ENCODE results near the gene TSPAN31.

TSPAN31 gene

DNA sequence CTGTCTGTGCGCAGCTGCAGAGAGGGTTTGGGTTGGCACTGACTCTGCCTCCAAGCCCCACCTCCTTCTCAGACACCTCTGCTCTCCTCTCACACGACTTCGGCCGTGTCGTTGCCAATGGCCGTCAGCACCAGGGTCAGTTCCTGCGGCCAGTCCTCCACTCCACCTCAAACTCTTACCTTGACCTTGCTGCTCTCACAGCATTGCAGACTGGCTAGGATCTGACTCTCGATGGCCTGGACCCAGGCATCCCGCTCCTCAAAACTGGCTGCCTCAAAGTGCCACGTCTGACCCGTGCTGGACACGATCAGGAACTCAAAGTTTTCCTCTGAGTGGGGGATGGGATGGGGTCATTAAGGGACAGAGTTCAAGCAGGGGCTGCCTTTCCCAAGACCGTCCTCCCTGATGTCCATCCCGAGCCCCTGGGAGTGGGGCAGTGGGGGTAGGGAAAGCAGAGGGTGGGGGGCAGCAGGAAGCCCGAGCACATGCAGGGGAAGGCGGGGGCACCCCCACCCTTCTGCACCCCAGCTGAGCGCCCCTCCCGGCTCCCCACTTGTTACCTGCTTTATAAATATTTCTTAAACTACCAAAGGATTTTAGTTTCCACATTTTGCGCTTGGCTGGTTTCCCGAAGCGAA is 17.0 kb upstream of the TSPAN31 start:
- Histone ChIP-seq H3K27ac (no peak overlapping the region), H3K4me3 (no peak overlapping the region), H3K27me3 (peaks cover 0 to 41% of the 10 kb centered on the region in 2 donors), H3K9me3 (no peaks in the 10 kb centered on the region), H3K4me1 (peaks cover 0 to 19% (median 15%) of the 10 kb centered on the region in 4 donors), H3K36me3 (no peaks in the 10 kb centered on the region)
- intact Hi-C loops (cut with DNase I; ENCODE audit: low total_unique reads): loop anchor here (10.0 kb wide), 1 partner anchor 177 kb away; no protein-coding TSS in a partner anchor
- TF ChIP-seq, protein P1, sequence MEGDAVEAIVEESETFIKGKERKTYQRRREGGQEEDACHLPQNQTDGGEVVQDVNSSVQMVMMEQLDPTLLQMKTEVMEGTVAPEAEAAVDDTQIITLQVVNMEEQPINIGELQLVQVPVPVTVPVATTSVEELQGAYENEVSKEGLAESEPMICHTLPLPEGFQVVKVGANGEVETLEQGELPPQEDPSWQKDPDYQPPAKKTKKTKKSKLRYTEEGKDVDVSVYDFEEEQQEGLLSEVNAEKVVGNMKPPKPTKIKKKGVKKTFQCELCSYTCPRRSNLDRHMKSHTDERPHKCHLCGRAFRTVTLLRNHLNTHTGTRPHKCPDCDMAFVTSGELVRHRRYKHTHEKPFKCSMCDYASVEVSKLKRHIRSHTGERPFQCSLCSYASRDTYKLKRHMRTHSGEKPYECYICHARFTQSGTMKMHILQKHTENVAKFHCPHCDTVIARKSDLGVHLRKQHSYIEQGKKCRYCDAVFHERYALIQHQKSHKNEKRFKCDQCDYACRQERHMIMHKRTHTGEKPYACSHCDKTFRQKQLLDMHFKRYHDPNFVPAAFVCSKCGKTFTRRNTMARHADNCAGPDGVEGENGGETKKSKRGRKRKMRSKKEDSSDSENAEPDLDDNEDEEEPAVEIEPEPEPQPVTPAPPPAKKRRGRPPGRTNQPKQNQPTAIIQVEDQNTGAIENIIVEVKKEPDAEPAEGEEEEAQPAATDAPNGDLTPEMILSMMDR (IDR thresholded peaks at IDR 0.05): no peak
- DNase-seq: no peak

DNA sequence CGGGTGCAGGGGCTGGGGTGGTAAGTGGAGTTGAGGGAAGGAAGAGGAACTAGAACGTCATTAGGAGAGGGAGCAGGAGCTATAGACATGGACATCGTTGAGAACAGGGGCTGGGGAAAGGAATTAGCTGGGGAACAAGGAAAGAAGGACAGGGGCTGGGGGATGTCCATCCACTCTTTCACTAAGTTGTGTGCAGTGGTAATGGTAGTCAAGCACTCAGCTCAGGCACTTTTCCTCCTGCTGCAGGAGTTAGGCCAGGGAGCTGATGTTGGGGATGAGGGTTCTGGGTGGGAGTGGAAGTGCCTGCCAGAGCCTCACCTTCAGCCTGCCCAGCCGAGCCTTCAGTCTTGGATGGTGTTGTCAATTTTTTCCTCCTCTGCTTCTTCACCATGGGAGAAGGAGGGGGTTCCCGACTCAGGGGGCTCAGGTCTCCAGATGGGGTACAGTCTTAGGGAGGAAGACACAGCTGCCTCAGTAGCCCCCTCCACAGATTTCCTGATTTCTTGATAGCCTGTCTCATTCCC is 15.5 kb upstream of the TSPAN31 start:
- intact Hi-C loops (cut with DNase I; ENCODE audit: low total_unique reads): loop anchor here (10.0 kb wide), 1 partner anchor 175 kb away; no protein-coding TSS in a partner anchor
- peaks cover 0 to 53% of the 10 kb centered on the region in 2 donors for H3K27me3 ChIP-seq

DNA sequence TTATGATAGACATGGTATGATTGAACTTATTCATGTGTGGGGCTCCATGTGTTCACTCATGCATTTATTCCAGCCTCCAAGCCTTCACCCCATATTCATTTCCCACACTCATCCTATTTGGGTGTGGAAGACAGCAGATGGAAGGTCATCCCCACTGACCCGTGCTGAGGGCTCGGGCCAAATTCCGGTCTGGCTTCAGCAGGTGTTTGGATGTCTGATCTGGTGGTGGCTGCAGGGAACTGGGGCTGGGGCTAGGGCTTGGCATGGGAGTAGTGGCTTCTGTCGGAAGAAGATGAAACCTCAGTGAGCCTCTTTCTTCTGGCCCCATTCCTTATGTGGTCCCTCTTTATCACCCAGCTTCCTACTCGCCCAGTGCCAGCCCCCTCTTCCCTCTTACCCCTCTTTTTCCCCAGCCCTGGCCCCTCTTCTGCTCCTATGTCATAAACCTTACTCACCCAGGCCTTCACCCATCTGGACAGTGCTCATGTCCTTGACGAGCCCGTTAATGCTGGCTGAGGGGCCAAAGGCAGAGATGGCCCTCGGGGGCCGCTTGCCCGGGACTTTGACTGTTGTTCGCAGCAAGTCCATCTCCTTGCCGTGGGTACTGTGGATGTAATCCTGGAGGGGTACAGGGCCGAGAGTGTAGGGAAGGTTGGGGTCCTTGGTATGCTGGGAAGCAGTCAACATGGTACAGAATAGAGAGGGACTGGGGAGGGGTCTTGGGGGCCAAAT is 14.3 kb upstream of the TSPAN31 start:
- TF ChIP-seq, protein P1 (IDR thresholded peaks at IDR 0.05): no peak
- no peak overlapping the region for H3K27ac ChIP-seq
- no peak for DNase-seq
- peaks cover 0 to 22% (median 15%) of the 10 kb centered on the region in 4 donors for H3K4me1 ChIP-seq
- H3K9me3 ChIP-seq: no peaks in the 10 kb centered on the region
- no peaks in the 10 kb centered on the region for H3K36me3 ChIP-seq
- intact Hi-C loops (cut with DNase I; ENCODE audit: low total_unique reads): no loop called here
- H3K27me3 ChIP-seq: peaks cover 0 to 55% of the 10 kb centered on the region in 2 donors
- no peak overlapping the region for H3K4me3 ChIP-seq

More for the DNA sequence above, 15.5 kb upstream of the TSPAN31 start:
- Histone ChIP-seq H3K4me1 (peaks cover 0 to 19% (median 15%) of the 10 kb centered on the region in 4 donors), H3K36me3 (no peaks in the 10 kb centered on the region), H3K4me3 (no peak overlapping the region), H3K27ac (no peak overlapping the region), H3K9me3 (no peaks in the 10 kb centered on the region)
- no peak for DNase-seq
- TF ChIP-seq, protein P1 (IDR thresholded peaks at IDR 0.05): no peak

DNA sequence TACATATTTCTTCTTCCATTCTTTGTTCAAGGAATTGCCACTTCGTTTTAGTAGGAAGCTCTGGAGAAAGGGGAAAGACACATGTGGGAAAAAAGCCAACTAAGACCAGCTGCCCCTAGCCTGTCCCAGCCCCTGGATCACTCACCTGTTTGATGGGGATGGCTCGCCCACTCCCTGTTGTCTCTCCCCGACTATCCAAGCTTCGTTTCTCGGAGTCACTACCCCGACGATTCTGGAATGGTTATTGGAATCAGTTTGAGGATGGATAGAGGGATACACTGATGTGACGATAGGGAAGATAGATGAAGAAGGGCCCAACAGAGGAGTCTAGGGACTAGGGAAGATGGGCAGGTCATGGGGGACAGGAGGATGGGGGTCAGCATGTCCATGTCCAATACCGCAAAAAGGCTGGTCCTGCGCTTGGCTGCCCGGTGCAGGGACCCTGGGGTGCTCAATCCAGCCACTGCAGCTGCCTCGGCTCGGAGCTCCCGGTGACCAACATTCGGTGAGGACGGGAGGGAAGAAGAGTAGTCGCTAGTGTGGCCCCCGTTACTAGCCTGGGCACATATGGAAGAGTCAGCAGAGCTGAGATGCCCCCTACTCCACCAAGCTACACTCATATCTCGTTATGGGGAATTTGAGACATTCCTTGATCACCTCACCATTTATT is 13.3 kb upstream of the TSPAN31 start:
- DNase-seq: no peak
- H3K27me3 ChIP-seq: peaks cover 0 to 58% of the 10 kb centered on the region in 2 donors
- TF ChIP-seq, protein P1 (IDR thresholded peaks at IDR 0.05): no peak
- no peaks in the 10 kb centered on the region for H3K36me3 ChIP-seq
- H3K27ac ChIP-seq: no peak overlapping the region
- H3K4me1 ChIP-seq: peaks cover 0 to 24% (median 13%) of the 10 kb centered on the region in 4 donors
- H3K9me3 ChIP-seq: no peaks in the 10 kb centered on the region
- intact Hi-C loops (cut with DNase I; ENCODE audit: low total_unique reads): no loop called here
- no peak overlapping the region for H3K4me3 ChIP-seq

DNA sequence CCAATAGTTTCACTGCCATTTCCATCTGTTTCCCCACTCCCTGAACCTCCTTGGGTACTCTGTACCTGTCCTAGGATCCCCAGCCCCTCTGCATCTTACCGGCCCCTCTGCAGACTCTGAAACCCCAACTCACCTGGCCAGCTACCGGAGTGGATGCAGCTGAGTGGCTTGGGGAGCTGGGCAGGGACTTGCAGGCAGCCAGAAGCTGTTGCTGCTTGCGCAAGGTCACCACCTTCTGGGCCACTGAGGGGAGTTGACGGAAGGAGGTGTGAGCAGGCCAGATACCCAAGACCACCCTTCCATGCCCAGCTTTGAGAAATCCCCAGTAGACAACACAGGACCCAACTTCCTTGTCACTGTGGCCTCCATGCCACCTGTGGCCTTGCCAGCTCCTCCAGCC is 12.6 kb upstream of the TSPAN31 start:
- Histone ChIP-seq H3K27ac (no peak overlapping the region), H3K27me3 (peaks cover 3 to 59% of the 10 kb centered on the region in 2 donors), H3K36me3 (no peaks in the 10 kb centered on the region), H3K4me1 (peaks cover under 1 to 24% (median 16%) of the 10 kb centered on the region in 4 donors), H3K9me3 (no peaks in the 10 kb centered on the region), H3K4me3 (no peak overlapping the region)
- TF ChIP-seq, protein P1 (IDR thresholded peaks at IDR 0.05): no peak
- no peak for DNase-seq
- intact Hi-C loops (cut with DNase I; ENCODE audit: low total_unique reads): no loop called here

All from tibial artery (tissue), 4 donors.